GM06990 (cell line): ENCODE results near the gene FHL5.

Source experiments
- DNase-seq: peaks from one replicate; pipeline ENCODE4 v3.0.0-alpha.2; 2011; ENCODE audit not compliant: insufficient read length; ENCODE audit errors: extremely low read depth
- H3K27me3 ChIP-seq: replicated peaks from 2 replicates; pipeline ENCODE4 v1.6.0; 2011; ENCODE audit warnings: low read length; ENCODE audit not compliant: control insufficient read depth, insufficient read depth
- H3K36me3 ChIP-seq: 2 replicates; pipeline ENCODE4 v1.5.1; 2011; ENCODE audit warnings: low read length; ENCODE audit not compliant: control insufficient read depth, insufficient read depth
- H3K4me3 ChIP-seq: replicated peaks from 2 replicates; pipeline ENCODE4 v1.5.1; 2011; ENCODE audit warnings: low read depth, mild to moderate bottlenecking, control low read depth, low read length
- TF ChIP-seq, protein P1 (sequence below): IDR thresholded peaks from 2 replicates; pipeline ENCODE4 v1.5.1; 2011; ENCODE audit warnings: low read length, control low read depth, mild to moderate bottlenecking, inconsistent platforms; ENCODE audit not compliant: insufficient read depth, poor library complexity, severe bottlenecking

FHL5 gene, protein sequence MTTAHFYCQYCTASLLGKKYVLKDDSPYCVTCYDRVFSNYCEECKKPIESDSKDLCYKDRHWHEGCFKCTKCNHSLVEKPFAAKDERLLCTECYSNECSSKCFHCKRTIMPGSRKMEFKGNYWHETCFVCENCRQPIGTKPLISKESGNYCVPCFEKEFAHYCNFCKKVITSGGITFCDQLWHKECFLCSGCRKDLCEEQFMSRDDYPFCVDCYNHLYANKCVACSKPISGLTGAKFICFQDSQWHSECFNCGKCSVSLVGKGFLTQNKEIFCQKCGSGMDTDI

GRCh38 chr6:96562886-96563285 is at the start of gene FHL5:
TSS of gene FHL5 (plus strand) at chr6:96563128. CDS start at chr6:96603614, 40,486 bp downstream.
- Histone ChIP-seq H3K4me3 (no peak within 1 kb of the TSS), H3K27me3 (no peaks in the 10 kb centered on the region), H3K36me3 (no peaks in the 10 kb centered on the region)
- TF ChIP-seq, protein P1, sequence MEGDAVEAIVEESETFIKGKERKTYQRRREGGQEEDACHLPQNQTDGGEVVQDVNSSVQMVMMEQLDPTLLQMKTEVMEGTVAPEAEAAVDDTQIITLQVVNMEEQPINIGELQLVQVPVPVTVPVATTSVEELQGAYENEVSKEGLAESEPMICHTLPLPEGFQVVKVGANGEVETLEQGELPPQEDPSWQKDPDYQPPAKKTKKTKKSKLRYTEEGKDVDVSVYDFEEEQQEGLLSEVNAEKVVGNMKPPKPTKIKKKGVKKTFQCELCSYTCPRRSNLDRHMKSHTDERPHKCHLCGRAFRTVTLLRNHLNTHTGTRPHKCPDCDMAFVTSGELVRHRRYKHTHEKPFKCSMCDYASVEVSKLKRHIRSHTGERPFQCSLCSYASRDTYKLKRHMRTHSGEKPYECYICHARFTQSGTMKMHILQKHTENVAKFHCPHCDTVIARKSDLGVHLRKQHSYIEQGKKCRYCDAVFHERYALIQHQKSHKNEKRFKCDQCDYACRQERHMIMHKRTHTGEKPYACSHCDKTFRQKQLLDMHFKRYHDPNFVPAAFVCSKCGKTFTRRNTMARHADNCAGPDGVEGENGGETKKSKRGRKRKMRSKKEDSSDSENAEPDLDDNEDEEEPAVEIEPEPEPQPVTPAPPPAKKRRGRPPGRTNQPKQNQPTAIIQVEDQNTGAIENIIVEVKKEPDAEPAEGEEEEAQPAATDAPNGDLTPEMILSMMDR: no peak
- DNase-seq: no peak

DNA sequence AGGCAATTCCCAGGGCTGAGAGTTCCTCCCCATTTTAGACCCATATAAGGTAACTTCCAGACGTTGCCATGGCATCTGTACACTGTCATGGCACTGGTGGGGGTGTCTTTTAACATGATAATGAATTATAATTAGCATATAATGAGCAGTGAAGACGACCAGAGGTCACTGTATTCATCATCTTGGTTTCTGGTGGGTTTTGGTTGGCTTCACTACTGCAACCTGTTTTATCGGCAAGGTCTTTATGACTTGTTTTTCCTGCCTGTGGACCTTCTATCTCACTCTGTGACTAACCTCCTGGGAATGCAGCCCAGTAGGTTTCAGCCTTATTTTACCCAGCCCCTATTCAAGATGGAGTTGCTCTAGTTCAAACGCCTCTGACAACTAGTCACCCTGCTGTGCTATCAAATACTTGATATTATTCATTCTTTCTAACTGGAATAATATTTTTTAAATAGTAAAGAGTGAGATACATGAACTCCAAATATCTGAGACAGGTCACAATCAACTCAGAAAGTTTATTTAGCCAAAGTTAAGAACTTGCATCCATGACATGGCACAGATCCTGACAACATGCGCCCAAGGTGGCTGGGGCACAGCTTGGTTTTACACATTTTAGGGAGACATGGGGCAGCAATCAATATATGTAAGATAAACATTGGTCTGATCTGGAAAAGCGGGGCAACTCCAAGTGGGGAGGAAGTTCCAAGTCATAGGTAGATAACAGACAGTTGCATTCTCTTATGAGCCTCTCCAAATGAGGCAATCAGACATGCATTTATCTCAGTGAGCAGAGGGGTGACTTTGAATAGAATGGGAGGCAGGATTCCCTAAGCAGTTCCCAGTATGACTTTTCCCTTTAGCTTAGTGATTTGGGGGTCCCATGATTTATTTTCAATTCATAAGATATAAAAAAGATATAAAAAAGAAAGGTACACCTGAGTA is 42.5 kb upstream of the FHL5 start:
- H3K36me3 ChIP-seq: no peaks in the 10 kb centered on the region
- TF ChIP-seq, protein P1: no peak
- H3K27me3 ChIP-seq: no peaks in the 10 kb centered on the region
- DNase-seq: no peak
- peak overlapping the region; percentile 86 for H3K4me3 ChIP-seq

DNA sequence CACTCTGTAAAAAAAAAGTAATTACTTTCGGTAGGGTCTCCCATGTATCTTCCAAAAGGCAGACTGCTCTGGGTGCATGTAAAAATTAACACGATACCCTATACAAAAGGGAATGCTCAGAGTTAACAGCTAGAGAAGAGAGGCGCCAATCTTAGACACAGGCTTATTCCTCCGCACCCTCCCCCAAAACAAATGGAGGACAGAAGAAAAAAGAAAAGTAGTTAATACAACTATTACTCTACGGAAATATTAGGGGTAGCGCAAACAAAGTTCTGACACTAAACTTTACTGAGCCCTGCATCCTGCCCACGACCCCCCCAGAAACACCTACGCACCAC is 41.7 kb upstream of the FHL5 start:
- H3K4me3 ChIP-seq: peak overlapping the region; percentile 86
- no peaks in the 10 kb centered on the region for H3K27me3 ChIP-seq
- H3K36me3 ChIP-seq: no peaks in the 10 kb centered on the region
- no peak for DNase-seq
- TF ChIP-seq, protein P1: no peak

GRCh38 chr6:96521644-96522464 is 41.1 kb upstream of the FHL5 start, which contains the start of gene UFL1:
TSS of gene UFL1 (plus strand) at chr6:96521806. CDS start at chr6:96521874, 68 bp downstream.
- H3K4me3 ChIP-seq: peak within 1 kb of the TSS; percentile 86
- H3K36me3 ChIP-seq: no peaks in the 10 kb centered on the region
- TF ChIP-seq, protein P1: no peak
- H3K27me3 ChIP-seq: no peaks in the 10 kb centered on the region
- peak; percentile 96 for DNase-seq

DNA sequence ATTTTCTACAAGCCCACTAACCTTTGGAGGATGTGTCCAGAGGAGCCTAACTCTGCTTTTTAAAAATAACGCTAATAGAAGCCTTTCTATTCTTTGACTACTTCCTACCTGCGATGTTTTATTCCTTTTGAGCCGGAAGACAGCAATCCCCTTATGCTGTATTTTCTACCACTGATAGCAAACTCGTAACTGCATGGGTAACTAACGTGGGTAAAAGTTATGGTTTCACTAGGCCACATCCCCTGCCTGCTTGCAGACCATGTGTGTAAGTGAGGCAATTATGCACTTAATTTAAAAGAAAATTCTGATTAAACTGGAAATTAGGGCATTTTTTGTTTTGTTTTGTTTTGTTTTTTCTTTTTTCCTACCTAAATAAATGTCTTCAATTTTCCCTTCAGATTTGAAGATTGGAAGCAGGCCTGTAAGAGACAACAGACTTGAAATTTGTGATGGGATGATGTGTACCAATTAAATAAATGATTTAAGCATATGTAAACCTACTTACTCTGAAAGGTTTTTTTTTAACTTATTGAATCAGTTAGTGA is 40.4 kb upstream of the FHL5 start:
- peak overlapping the region; percentile 86 for H3K4me3 ChIP-seq
- peak; percentile 16 for DNase-seq
- H3K36me3 ChIP-seq: no peaks in the 10 kb centered on the region
- TF ChIP-seq, protein P1: no peak
- no peaks in the 10 kb centered on the region for H3K27me3 ChIP-seq
